ENCODE measurements around the gene AKAP7.

DNA sequence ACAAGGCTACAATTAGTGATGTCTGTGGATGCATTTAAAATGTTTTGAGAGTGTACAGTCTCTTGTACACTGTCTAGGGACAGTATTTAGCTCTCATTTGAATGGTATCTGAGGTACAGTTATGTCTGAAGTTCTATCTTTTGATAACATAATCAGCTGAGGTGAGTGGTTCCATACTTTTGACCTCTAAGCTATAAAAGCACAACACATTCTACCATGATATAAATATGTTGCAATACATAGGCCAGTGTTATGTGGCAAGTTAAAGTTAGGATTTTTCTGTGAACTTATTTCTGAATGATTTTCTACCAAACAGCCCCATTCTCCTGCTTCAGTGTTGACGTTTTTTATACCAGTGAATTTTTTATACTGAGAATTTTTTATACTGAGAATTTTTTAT is 77.6 kb downstream of the AKAP7 start:
- TF ChIP-seq, protein P1, sequence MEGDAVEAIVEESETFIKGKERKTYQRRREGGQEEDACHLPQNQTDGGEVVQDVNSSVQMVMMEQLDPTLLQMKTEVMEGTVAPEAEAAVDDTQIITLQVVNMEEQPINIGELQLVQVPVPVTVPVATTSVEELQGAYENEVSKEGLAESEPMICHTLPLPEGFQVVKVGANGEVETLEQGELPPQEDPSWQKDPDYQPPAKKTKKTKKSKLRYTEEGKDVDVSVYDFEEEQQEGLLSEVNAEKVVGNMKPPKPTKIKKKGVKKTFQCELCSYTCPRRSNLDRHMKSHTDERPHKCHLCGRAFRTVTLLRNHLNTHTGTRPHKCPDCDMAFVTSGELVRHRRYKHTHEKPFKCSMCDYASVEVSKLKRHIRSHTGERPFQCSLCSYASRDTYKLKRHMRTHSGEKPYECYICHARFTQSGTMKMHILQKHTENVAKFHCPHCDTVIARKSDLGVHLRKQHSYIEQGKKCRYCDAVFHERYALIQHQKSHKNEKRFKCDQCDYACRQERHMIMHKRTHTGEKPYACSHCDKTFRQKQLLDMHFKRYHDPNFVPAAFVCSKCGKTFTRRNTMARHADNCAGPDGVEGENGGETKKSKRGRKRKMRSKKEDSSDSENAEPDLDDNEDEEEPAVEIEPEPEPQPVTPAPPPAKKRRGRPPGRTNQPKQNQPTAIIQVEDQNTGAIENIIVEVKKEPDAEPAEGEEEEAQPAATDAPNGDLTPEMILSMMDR (IDR thresholded peaks at IDR 0.05; ENCODE audit: poor library complexity, severe bottlenecking), result no peak
- TF ChIP-seq POLR2AphosphoS5 (IDR thresholded peaks at IDR 0.05), result no peak

Data from neural cell (in vitro differentiated cells).